GM12865 (cell line): ENCODE data around the gene AGO4.
A peak's percentile ranks its signal among the peaks of the same experiment; 100 is the strongest.
"Not testable (repeated sequence)": the region's sequence is repeated elsewhere in the genome, so short reads cannot be mapped to it uniquely, and the experiment has no call there.

Experiments
- DNase-seq: peaks from one replicate; pipeline ENCODE4 v3.0.0; 2010; ENCODE audit warnings: low read depth
- H3K4me3 ChIP-seq: 2 replicates; pipeline ENCODE4 v1.5.1; 2011; ENCODE audit warnings: mild to moderate bottlenecking, low read depth, low read length, control low read depth
- CTCF ChIP-seq: IDR thresholded peaks from 2 replicates; pipeline ENCODE4 v1.5.1; 2011; ENCODE audit warnings: low read length, control low read depth, low read depth, inconsistent platforms; ENCODE audit not compliant: insufficient read depth; ENCODE audit errors: missing control alignments

The AGO4 gene

GRCh38 chr1:35773711-35774110 is 34.1 kb upstream of the AGO4 start:
- no peak for DNase-seq
- no peak overlapping the region for H3K4me3 ChIP-seq
- no peak for TF ChIP-seq CTCF

- DNase-seq, H3K4me3 ChIP-seq: not testable (repeated sequence)
Observed at GRCh38 chr1:35776172-35776571, 31.6 kb upstream of the AGO4 start.

DNA sequence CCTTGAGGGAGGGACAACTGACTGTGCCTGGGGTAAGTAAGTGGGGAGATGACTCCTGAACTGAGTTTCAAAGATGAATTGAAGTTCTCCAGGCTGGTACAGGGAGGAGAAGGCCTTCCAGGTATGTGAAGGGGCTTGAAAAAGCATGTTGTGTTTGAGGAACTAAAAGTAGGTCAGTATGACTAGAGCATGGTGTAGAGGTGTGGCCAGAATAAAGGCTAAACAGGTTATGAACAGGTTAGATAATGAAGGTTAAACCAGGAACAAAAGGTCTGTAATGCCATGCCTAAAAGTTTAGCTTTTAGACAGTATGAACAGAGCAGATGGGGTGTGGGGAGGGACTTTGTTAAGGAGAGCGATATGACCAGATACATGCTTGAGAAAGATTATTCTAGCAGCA is 30.7 kb upstream of the AGO4 start:
- TF ChIP-seq CTCF: no peak
- no peak overlapping the region for H3K4me3 ChIP-seq
- DNase-seq: peak; percentile 15

DNA sequence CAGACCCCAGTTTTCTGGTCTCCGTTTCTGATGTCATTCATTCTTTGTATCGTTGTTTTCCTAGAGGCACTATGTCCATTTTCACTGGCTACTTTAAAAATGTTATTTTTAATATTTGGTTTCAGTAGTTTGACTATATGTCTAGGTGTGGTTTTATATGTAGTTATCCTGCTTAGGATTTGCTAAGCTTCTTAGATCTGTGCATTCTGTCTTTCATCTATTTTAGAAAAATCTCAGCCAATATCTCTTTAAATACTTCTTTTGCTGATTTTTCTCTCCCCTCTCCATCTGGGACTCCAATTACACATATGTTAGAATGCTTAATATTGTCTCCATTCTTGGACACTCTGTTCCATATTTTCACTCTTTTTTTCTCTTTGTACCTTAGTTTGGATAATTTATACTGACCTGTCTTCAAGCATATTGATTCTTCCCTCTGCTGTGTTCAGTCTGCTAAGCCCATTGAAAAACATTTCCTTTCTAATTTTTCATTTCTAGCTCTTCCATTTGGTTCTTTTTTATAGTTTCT is 24.7 kb upstream of the AGO4 start:
- no peak for TF ChIP-seq CTCF
- no peak for DNase-seq

GRCh38 chr1:35784364-35784763 is 23.5 kb upstream of the AGO4 start:
- not testable (repeated sequence) for H3K4me3 ChIP-seq, DNase-seq

More for the DNA sequence above, 24.7 kb upstream of the AGO4 start:
- H3K4me3 ChIP-seq: no peak overlapping the region

GRCh38 chr1:35788139-35788538 is 19.7 kb upstream of the AGO4 start:
- no peak overlapping the region for H3K4me3 ChIP-seq
- no peak for TF ChIP-seq CTCF
- no peak for DNase-seq

DNA sequence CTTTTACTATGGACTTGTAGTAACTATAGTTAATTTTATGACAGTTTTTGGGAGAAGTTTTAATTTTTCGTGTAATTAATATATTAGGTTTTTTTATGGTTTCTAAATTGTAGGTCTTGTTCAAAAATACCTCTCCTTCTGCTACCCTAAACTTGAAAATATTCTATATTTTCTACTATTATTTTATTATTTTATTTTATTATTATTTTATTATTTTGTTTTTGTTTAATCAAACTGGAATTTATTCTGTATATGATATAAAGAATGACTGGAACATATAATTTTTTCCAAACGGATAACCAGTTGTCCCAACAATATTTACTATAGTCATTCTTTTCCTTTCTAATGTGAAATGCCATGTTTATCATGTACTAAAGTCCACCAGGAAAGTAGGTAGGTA is 17.1 kb upstream of the AGO4 start:
- TF ChIP-seq CTCF: no peak
- no peak overlapping the region for H3K4me3 ChIP-seq
- DNase-seq: no peak

DNA sequence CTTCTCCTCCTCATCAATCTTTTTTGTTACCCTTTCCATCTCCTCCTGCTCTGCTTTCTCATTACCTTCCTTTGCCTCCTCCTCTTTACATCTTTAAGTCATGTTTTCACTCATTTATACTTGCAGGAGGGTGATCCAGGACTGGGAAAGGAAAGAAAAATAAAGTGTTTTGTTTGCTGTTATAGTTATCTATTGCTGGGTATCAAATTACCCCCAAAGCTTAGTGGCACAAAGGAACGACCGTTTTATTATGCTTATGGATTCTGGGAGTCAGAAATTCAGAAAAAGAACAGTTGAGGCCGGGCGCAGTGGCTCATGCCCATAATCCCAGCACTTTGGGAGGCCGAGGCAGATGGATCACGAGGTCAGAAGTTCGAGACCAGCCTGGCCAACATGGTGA is 12.5 kb upstream of the AGO4 start:
- TF ChIP-seq CTCF: no peak
- no peak overlapping the region for H3K4me3 ChIP-seq
- no peak for DNase-seq
